Tibial nerve (tissue), 4 donors: ENCODE results near the gene AAK1. TPM values are rescaled to one million over a fixed set of nuclear protein-coding genes. Genes with fewer than 3 reads are reported as not detected.

Source experiments
- DNase-seq, 2 donors: peaks; one replicate each; pipeline ENCODE4 v3.0.0-alpha.2; 2019; ENCODE audit warnings: low spot score in 2 of 2
- H3K27ac ChIP-seq, 4 donors: fragments of 200-600 bp; sonication (generic) in 3 of 4; one replicate each; pipeline ENCODE4 v1.5.1; 2017 to 2019; ENCODE audit warnings: mild to moderate bottlenecking in 1 of 4
- H3K27me3 ChIP-seq, 2 donors: fragments of 200-600 bp; sonication (generic) in 1 of 2; one replicate each; pipeline versions ENCODE4 v1.5.1 to v1.6.0; 2017 to 2019
- H3K36me3 ChIP-seq, 3 donors: fragments of 200-600 bp; sonication (generic); one replicate each; pipeline ENCODE4 v1.5.1; 2018 to 2019
- H3K4me1 ChIP-seq, 4 donors: fragments of 200-600 bp; sonication (generic) in 3 of 4; one replicate each; pipeline ENCODE4 v1.5.1; 2017 to 2019
- H3K4me3 ChIP-seq, 4 donors: fragments of 200-600 bp; sonication (generic) in 3 of 4; one replicate each; pipeline ENCODE4 v1.5.1; 2017 to 2019; ENCODE audit warnings: mild to moderate bottlenecking in 1 of 4, moderate library complexity in 1 of 4
- H3K9me3 ChIP-seq, 4 donors: fragments of 200-600 bp; sonication (generic) in 3 of 4; one replicate each; pipeline ENCODE4 v1.5.1; 2017 to 2019
- EP300 ChIP-seq, 2 donors: sonication (generic); formaldehyde crosslinking; IDR thresholded peaks; one replicate each; pipeline ENCODE4 v1.6.1; 2017; ENCODE audit warnings: antibody characterized with exemption in 2 of 2, mild to moderate bottlenecking in 1 of 2
- POLR2A ChIP-seq, 2 donors: fragments of 450-650 bp; IDR thresholded peaks; one replicate each; pipeline ENCODE4 v1.6.1; 2017; ENCODE audit warnings: antibody characterized with exemption in 2 of 2, mild to moderate bottlenecking in 2 of 2, moderate library complexity in 2 of 2
- WGBS, 2 donors: methylation state at CpG; one replicate each; pipeline ENCODE4 v1.1.5; 2018; 5-methylcytosine and 5-hydroxymethylcytosine counted together
- total RNA-seq, 4 donors: library from RNA; depleted of rRNA; stranded (reverse); fragments of >200 nt; gene quantifications; one replicate each; pipeline ENCODE4 v1.1.0, GENCODE V29; 2016
- TF ChIP-seq, protein P1 (sequence below), 5 experiments: fragments of 200-600 bp in 3 of 5; fragments of 450-650 bp in 2 of 5; sonication (generic) in 3 of 5; IDR thresholded peaks; one replicate each; pipeline ENCODE4 v1.5.1; 2016 to 2019; ENCODE audit warnings: antibody characterized with exemption in 5 of 5, mild to moderate bottlenecking in 3 of 5, moderate library complexity in 2 of 5

The AAK1 gene
- total RNA-seq, 4 donors from 2014 or later, result 29.2 to 70.5 (median 44.5) TPM

DNA sequence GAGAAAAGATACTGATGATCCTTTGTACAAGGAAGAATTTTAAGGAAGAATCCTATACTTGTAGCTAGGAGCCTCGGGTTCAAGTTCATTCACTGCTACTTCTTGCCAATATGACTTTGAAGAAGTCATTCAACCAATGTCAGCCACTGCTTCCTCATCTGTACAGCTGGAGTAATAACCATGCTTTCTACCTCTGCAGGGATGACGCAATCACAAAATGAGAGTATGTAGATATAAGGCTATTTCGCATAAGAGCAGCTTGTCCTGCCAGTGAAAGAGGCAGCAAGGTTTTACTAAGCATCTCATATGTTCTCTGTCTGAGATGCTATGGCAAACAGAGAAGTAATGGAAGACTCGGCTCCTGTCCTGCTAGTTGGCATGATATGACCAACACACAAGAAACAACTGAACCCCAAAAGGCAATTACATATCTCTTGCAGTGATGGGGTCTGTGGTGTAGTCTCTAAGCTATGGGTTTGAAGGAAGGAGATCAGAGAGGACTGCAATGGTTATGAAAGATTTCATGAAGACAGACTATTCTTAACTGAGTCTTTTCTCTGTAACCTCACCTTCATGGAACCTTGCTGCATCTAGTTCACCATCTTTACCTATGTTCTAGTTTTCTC is 9.2 kb downstream of the AAK1 start:
- Histone ChIP-seq H3K4me1 (peaks cover 0 to 8% (median 0%) of the 10 kb centered on the region in 4 donors), H3K27ac (no peak overlapping the region), H3K4me3 (no peak overlapping the region), H3K36me3 (no peaks in the 10 kb centered on the region), H3K27me3 (no peaks in the 10 kb centered on the region), H3K9me3 (no peaks in the 10 kb centered on the region)
- no peak for TF ChIP-seq EP300 (IDR thresholded peaks at IDR 0.05)
- no peak for TF ChIP-seq POLR2A (IDR thresholded peaks at IDR 0.05)
- TF ChIP-seq, protein P1, sequence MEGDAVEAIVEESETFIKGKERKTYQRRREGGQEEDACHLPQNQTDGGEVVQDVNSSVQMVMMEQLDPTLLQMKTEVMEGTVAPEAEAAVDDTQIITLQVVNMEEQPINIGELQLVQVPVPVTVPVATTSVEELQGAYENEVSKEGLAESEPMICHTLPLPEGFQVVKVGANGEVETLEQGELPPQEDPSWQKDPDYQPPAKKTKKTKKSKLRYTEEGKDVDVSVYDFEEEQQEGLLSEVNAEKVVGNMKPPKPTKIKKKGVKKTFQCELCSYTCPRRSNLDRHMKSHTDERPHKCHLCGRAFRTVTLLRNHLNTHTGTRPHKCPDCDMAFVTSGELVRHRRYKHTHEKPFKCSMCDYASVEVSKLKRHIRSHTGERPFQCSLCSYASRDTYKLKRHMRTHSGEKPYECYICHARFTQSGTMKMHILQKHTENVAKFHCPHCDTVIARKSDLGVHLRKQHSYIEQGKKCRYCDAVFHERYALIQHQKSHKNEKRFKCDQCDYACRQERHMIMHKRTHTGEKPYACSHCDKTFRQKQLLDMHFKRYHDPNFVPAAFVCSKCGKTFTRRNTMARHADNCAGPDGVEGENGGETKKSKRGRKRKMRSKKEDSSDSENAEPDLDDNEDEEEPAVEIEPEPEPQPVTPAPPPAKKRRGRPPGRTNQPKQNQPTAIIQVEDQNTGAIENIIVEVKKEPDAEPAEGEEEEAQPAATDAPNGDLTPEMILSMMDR (IDR thresholded peaks at IDR 0.05), result no peak
- DNase-seq, result no peak
- WGBS, 2 donors, result 86 to 93% methylated on average over 4 of the region's 4 CpGs

DNA sequence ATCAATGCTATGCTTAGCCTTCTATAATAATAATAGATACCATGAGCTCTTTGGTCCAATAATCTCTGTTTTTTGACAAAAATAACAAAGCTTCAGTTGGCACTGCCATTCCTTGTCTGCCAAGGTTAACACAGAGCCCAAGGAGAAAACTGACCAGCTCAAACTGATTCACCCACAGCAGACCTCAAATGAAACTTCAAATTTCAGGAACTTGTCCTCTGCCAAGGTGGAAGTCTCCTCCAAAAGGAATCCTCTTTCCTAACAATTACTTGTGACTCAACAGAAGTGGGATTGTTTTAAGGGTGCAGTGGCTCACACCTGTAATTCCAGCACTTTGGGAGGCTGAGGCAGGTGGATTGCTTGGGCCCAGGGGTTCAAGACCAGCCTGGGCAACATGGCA is 12.1 kb downstream of the AAK1 start:
- Histone ChIP-seq H3K36me3 (no peaks in the 10 kb centered on the region), H3K4me3 (no peak overlapping the region), H3K9me3 (no peaks in the 10 kb centered on the region), H3K27ac (no peak overlapping the region), H3K27me3 (no peaks in the 10 kb centered on the region), H3K4me1 (peaks cover 0 to 5% (median 1%) of the 10 kb centered on the region in 4 donors)
- DNase-seq, result no peak
- TF ChIP-seq, protein P1 (IDR thresholded peaks at IDR 0.05), result no peak
- TF ChIP-seq EP300 (IDR thresholded peaks at IDR 0.05) (no peak), POLR2A (IDR thresholded peaks at IDR 0.05) (no peak)

DNA sequence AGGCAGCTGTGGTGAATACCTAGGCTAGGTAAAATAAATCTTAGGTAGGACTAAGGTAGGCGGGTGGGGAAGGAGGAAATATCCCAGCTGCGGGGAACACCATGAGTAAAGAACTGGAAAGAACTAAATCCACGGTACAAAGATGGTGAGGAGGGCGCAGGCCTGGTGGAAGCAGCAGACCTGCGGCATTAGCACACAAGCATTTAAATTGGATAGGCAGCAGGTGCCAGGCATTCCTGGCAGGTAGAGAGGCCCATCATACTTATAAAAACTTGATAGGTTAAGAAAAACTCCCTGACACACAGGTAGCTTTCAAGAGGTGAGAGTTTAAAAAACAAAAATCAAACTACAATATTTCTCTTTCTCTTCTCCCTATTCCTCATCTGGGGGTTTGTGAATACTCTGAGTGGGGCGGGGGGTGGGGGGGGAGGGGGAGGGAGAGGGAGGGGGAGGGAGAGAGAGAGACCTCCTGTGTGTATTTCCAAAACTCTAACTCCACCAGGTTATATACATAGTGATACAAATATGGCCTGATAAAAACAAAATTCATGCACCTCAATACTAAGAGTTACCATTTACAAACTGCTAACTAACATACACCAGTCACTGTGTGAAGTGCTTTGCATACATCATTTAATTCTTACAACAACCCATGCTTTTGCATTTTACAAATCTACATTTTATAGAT is 13.5 kb downstream of the AAK1 start:
- peaks cover 0 to 12% (median 2%) of the 10 kb centered on the region in 4 donors for H3K4me1 ChIP-seq
- H3K9me3 ChIP-seq, result no peaks in the 10 kb centered on the region

DNA sequence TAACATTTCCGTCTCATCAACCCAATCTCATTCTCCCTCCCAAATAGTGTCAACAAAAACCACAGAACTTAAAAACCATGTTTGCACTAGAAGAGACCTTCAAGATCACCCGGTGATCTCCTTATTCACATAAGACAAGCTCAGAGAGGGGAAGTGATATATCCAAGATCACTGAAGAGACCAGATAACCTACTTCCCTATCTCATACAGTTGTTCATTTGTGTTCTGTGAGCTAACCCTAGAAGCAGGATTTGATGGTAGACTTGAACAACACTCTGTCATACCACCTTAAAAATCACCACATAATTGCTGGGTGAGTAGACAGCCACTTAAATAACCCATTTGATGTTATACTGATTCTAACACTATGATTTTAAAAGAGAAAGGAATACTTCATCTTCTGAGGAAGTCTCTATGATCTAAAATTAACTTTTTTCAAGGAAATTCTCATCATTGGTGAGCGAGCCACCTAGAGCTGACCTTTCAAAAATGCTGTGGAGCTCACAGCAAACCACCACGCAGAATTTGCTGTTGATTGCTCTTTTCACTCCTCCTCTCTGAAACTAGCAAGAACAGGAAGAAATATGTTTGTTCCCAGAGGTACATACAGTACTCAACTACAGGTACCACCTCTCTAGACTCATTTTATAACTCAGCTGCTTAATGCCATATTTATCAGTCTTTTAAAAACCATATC is 15.1 kb downstream of the AAK1 start:
- WGBS, 2 donors, result 70 to 71% methylated on average over 4 of the region's 4 CpGs
- no peaks in the 10 kb centered on the region for H3K27me3 ChIP-seq
- H3K9me3 ChIP-seq, result no peaks in the 10 kb centered on the region
- no peak overlapping the region for H3K4me3 ChIP-seq
- no peak for DNase-seq
- peaks cover 0 to 26% (median 14%) of the 10 kb centered on the region in 4 donors for H3K4me1 ChIP-seq
- TF ChIP-seq, protein P1 (IDR thresholded peaks at IDR 0.05), result no peak
- TF ChIP-seq EP300 (IDR thresholded peaks at IDR 0.05), result no peak
- no peak for TF ChIP-seq POLR2A (IDR thresholded peaks at IDR 0.05)
- no peak overlapping the region for H3K27ac ChIP-seq
- no peaks in the 10 kb centered on the region for H3K36me3 ChIP-seq

More for the DNA sequence above, 13.5 kb downstream of the AAK1 start:
- no peak for TF ChIP-seq EP300 (IDR thresholded peaks at IDR 0.05)
- Histone ChIP-seq H3K4me3 (no peak overlapping the region), H3K27me3 (no peaks in the 10 kb centered on the region), H3K27ac (no peak overlapping the region), H3K36me3 (no peaks in the 10 kb centered on the region)
- no peak for DNase-seq
- whole genome bisulfite sequencing, 2 donors, result 91 to 97% methylated on average over 6 of the region's 6 CpGs

DNA sequence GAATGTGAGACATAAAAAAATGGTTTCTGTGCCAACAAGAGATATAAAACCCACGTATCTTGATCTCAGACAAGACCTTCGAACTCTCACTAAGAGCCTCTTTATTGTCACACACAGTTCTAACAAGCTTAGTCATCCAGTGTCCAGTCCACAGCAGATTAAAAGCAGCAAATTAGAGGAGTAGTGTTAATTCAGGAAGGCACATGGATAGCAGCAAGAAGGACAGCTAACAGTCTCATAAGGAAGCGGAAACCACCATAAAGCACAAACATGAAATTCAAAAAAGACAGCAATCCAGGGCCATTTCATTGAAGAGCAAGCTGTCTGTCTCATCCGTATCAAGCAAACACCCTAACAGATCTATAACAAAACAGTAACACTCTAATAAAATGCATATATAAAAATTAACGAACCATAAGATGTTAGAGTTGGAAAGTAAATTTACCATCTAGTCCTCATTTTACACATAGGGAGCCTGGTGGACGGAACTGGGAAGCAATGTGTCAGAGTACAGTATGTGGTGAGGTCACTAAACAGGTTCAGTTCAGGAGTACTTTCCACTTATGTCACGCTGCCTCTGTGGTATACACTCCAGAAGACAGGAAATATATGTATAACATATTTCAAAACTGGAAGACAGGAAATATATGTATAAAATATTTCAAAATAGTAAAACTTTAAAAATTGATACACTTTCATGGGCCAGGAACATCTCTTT is 18.3 kb downstream of the AAK1 start:
- TF ChIP-seq, protein P1 (IDR thresholded peaks at IDR 0.05), result no peak
- TF ChIP-seq POLR2A (IDR thresholded peaks at IDR 0.05) (no peak), EP300 (IDR thresholded peaks at IDR 0.05) (no peak)
- no peaks in the 10 kb centered on the region for H3K9me3 ChIP-seq
- H3K4me1 ChIP-seq, result peaks cover 0 to 29% (median 17%) of the 10 kb centered on the region in 4 donors
- no peak overlapping the region for H3K4me3 ChIP-seq
- 76% methylated on average over 7 of the region's 7 CpGs for WGBS, 2 donors
- H3K27me3 ChIP-seq, result no peaks in the 10 kb centered on the region
- H3K36me3 ChIP-seq, result no peaks in the 10 kb centered on the region
- H3K27ac ChIP-seq, result no peak overlapping the region
- DNase-seq, result no peak
